GM18519 (cell line): ENCODE data around the gene RAB11FIP4.

ENCODE experiments used
- ATAC-seq: cut with Tn5 transposase; IDR thresholded peaks from one replicate; pipeline ENCODE4 v1.9.1; 2021; ENCODE audit warnings: mild to moderate bottlenecking, moderate library complexity; ENCODE audit not compliant: unreplicated experiment, low FRiP score

RAB11FIP4 gene

GRCh38 chr17:31534223-31534888 lies 142.9 kb downstream of the RAB11FIP4 start:
- ATAC-seq: no peak

- peak; percentile 69 for ATAC-seq
These were observed 144.1 kb downstream of the RAB11FIP4 start for GRCh38 chr17:31535581-31535981.

GRCh38 chr17:31536451-31536850 lies 145.0 kb downstream of the RAB11FIP4 start:
- ATAC-seq: no peak

GRCh38 chr17:31537565-31538011 lies 146.1 kb downstream of the RAB11FIP4 start:
- ATAC-seq: no peak

GRCh38 chr17:31538080-31538762 lies 146.7 kb downstream of the RAB11FIP4 start:
- no peak for ATAC-seq

- ATAC-seq: no peak
These were observed 149.3 kb downstream of the RAB11FIP4 start for GRCh38 chr17:31540602-31541307.

GRCh38 chr17:31541559-31541958 lies 150.1 kb downstream of the RAB11FIP4 start:
- ATAC-seq: no peak

GRCh38 chr17:31544186-31544585 lies 152.7 kb downstream of the RAB11FIP4 start:
- ATAC-seq: no peak

GRCh38 chr17:31546650-31547049 lies 155.2 kb downstream of the RAB11FIP4 start:
- no peak for ATAC-seq

- ATAC-seq: no peak
These were observed 157.2 kb downstream of the RAB11FIP4 start for GRCh38 chr17:31548709-31549108.

- ATAC-seq: peak; percentile 5
These were observed 157.6 kb downstream of the RAB11FIP4 start for GRCh38 chr17:31549121-31549524.

- ATAC-seq: peak; percentile 53
These were observed 158.3 kb downstream of the RAB11FIP4 start for GRCh38 chr17:31549525-31550388.

GRCh38 chr17:31550389-31551056 lies 159.0 kb downstream of the RAB11FIP4 start:
- no peak for ATAC-seq

GRCh38 chr17:31552568-31552967 lies 161.1 kb downstream of the RAB11FIP4 start:
- ATAC-seq: no peak

GRCh38 chr17:31553506-31553905 lies 162.0 kb downstream of the RAB11FIP4 start:
- no peak for ATAC-seq

GRCh38 chr17:31554930-31555329 lies 163.5 kb downstream of the RAB11FIP4 start:
- ATAC-seq: no peak

GRCh38 chr17:31556969-31557645 lies 165.6 kb downstream of the RAB11FIP4 start:
- ATAC-seq: no peak

GRCh38 chr17:31558748-31559583 lies 167.5 kb downstream of the RAB11FIP4 start:
- no peak for ATAC-seq
